NCI-H345 (cell line): ENCODE data around the gene CNNM4.

Experiments used
- DNase-seq: peaks from one replicate; lab custom pipeline; 2025; lab: John Stamatoyannopoulos, UW

The CNNM4 gene

GRCh38 chr2:96859099-96859649, 98.5 kb downstream of the CNNM4 start:
- DNase-seq, result no peak

GRCh38 chr2:96859681-96860064, 99.0 kb downstream of the CNNM4 start:
- DNase-seq, result no peak

- no peak for DNase-seq
These were observed 99.6 kb downstream of the CNNM4 start for GRCh38 chr2:96860065-96861029.

GRCh38 chr2:96861074-96861473, 100.4 kb downstream of the CNNM4 start:
- DNase-seq, result no peak
